Measurements from ENCODE around the gene CTSK. TPM values are rescaled to one million over a fixed set of nuclear protein-coding genes. Genes with fewer than 3 reads are reported as not detected.
"Not testable (repeated sequence)": the region's sequence is repeated elsewhere in the genome, so short reads cannot be mapped to it uniquely, and the experiment has no call there.

CTSK gene
- 10 to 100 TPM; 11.4 to 33.6 TPM for total RNA-seq

- H3K4me1 ChIP-seq = no peaks in the 10 kb centered on the region
- peak within 1 kb of the TSS; percentile 13 for H3K4me3 ChIP-seq
- H3K27ac ChIP-seq = peak within 1 kb of the TSS; percentile 42
Measured at GRCh38 chr1:150808121-150808520, at the start of gene CTSK. Gene CTSK, minus strand, starts transcription at chr1:150808260. Its CDS starts 1,455 bp downstream, at chr1:150806805.

DNA sequence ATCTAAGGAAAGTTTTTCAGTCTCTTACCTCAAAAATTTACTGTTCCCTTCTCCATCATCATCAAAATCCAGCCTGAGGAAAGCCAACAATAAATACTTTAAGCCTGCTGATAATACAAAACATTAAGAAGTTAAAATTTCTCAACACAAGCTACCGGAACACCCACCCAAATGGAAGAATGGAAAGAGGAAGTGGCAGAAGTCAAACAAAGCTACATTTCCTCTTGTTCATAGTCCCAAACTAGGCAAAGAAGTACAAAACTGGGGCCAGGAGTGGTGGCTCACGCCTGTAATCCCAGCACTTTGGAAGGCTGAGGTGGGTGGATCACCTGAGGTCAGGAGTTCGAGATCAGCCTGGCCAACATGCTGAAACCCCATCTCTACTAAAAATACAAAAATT lies 44.7 kb upstream of the CTSK start:
- H3K9ac ChIP-seq (ENCODE audit: low read depth in 2 of 2, low read length in 2 of 2); H3K4me1 ChIP-seq; H3K36me3 ChIP-seq; H3K27me3 ChIP-seq; H3K9me3 ChIP-seq; H3K27ac ChIP-seq; DNase-seq; H3K4me3 ChIP-seq; intact Hi-C loops (cut with DNase I): not testable (repeated sequence)

More at GRCh38 chr1:150808121-150808520, at the start of gene CTSK:
- Histone ChIP-seq H3K9ac (ENCODE audit: low read depth in 2 of 2, low read length in 2 of 2) (peak within 1 kb of the TSS in 1 of 2 donors; percentile 9), H3K27me3 (no peaks in the 10 kb centered on the region), H3K36me3 (no peaks in the 10 kb centered on the region), H3K9me3 (no peaks in the 10 kb centered on the region)
- TF ChIP-seq, protein P1, sequence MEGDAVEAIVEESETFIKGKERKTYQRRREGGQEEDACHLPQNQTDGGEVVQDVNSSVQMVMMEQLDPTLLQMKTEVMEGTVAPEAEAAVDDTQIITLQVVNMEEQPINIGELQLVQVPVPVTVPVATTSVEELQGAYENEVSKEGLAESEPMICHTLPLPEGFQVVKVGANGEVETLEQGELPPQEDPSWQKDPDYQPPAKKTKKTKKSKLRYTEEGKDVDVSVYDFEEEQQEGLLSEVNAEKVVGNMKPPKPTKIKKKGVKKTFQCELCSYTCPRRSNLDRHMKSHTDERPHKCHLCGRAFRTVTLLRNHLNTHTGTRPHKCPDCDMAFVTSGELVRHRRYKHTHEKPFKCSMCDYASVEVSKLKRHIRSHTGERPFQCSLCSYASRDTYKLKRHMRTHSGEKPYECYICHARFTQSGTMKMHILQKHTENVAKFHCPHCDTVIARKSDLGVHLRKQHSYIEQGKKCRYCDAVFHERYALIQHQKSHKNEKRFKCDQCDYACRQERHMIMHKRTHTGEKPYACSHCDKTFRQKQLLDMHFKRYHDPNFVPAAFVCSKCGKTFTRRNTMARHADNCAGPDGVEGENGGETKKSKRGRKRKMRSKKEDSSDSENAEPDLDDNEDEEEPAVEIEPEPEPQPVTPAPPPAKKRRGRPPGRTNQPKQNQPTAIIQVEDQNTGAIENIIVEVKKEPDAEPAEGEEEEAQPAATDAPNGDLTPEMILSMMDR (IDR thresholded peaks at IDR 0.05) = no peak
- DNase-seq = no peak
- intact Hi-C loops (cut with DNase I) = no loop called here

- H3K4me3 ChIP-seq; intact Hi-C loops (cut with DNase I); H3K9ac ChIP-seq (ENCODE audit: low read depth in 2 of 2, low read length in 2 of 2); H3K4me1 ChIP-seq; H3K27ac ChIP-seq; H3K36me3 ChIP-seq; H3K9me3 ChIP-seq; H3K27me3 ChIP-seq; DNase-seq: not testable (repeated sequence)
Measured at GRCh38 chr1:150850801-150851362, 42.8 kb upstream of the CTSK start.

- TF ChIP-seq, protein P1 (IDR thresholded peaks at IDR 0.05) = no peak
- DNase-seq = no peak
- intact Hi-C loops (cut with DNase I) = no loop called here
- no peaks in the 10 kb centered on the region for H3K27me3 ChIP-seq
- H3K27ac ChIP-seq = no peak overlapping the region
- H3K4me3 ChIP-seq = no peak overlapping the region
- no peak overlapping the region for H3K9ac ChIP-seq (ENCODE audit: low read depth in 2 of 2, low read length in 2 of 2)
- H3K9me3 ChIP-seq = no peaks in the 10 kb centered on the region
- H3K4me1 ChIP-seq = no peaks in the 10 kb centered on the region
- H3K36me3 ChIP-seq = no peaks in the 10 kb centered on the region
Measured at GRCh38 chr1:150846473-150847146, 38.5 kb upstream of the CTSK start.

DNA sequence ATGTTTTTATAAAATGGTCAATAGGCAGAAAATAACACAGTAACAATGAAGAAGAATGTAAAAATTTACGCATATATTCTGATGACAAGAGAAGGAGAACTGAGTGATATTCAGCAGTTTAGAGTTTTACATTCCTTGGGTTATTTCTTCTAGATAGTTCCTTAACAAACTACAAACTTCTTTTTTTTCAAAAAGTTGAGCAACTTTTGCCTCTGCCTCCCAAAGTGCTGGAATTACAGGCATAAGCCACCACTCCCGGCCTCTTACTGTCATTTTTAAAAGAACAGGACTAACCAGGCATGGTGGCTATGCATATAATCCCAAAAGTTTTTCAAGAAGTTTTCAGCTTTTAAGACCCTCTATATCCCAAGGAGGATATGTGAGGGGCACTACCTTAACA lies 35.4 kb upstream of the CTSK start:
- Histone ChIP-seq H3K36me3 (peaks cover 6% of the 10 kb centered on the region), H3K27ac (no peak overlapping the region), H3K27me3 (no peaks in the 10 kb centered on the region), H3K9me3 (no peaks in the 10 kb centered on the region), H3K4me3 (no peak overlapping the region), H3K4me1 (no peaks in the 10 kb centered on the region), H3K9ac (ENCODE audit: low read depth in 2 of 2, low read length in 2 of 2) (no peak overlapping the region)
- DNase-seq = no peak
- intact Hi-C loops (cut with DNase I) = no loop called here
- TF ChIP-seq, protein P1 (IDR thresholded peaks at IDR 0.05) = no peak

- no peak overlapping the region for H3K4me3 ChIP-seq
- no peaks in the 10 kb centered on the region for H3K9me3 ChIP-seq
- peaks cover 6% of the 10 kb centered on the region for H3K36me3 ChIP-seq
- no peak overlapping the region for H3K9ac ChIP-seq (ENCODE audit: low read depth in 2 of 2, low read length in 2 of 2)
- H3K27me3 ChIP-seq = no peaks in the 10 kb centered on the region
- intact Hi-C loops (cut with DNase I) = no loop called here
- H3K27ac ChIP-seq = no peak overlapping the region
- DNase-seq = no peak
- TF ChIP-seq, protein P1 (IDR thresholded peaks at IDR 0.05) = no peak
- no peaks in the 10 kb centered on the region for H3K4me1 ChIP-seq
Measured at GRCh38 chr1:150842964-150843363, 34.9 kb upstream of the CTSK start.
